Measurements from ENCODE around the gene METAP1D.
A peak's percentile ranks its signal among the peaks of the same experiment; 100 is the strongest.

Gene METAP1D

DNA sequence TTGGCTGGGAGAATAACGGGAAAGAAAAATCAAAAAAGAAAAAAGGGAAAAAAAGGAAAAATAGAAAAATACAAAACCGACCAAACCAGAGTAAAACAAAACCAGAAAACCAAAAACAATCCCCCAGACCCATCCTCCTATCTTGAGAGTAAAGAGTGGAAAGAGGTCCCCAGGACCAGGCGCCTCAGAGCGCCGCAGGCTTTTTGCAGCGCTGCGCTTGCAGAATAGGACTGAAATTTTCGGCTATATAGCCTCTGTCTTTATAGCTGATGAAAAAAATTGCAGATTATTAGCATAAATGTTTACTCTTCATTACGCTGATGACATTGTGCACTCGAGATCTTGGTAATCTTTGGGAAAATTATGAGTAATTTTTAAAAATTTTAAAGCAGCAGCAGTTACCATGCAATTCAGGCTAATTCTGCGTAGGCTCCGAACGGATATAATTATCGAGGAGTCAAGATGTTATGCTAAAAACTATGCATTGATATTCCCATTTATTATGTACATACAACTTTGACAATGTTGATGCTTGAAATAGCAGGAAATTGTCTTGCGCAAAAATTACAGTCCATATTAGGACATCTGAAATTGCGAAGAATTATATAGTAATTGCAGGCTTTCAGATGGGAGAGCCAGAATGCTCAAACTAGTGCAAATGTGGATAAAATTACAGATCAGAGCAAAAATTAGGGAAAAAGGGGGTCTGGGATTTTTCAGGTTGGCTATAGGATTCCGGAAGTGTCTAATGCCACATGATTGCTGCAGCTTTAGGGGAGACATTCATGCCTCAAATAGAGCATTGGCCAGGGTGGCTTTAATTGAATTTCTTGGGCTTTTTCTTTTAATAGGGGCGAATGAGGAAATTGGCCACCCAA is 93.9 kb downstream of the METAP1D start:
- no peak for DNase-seq

DNA sequence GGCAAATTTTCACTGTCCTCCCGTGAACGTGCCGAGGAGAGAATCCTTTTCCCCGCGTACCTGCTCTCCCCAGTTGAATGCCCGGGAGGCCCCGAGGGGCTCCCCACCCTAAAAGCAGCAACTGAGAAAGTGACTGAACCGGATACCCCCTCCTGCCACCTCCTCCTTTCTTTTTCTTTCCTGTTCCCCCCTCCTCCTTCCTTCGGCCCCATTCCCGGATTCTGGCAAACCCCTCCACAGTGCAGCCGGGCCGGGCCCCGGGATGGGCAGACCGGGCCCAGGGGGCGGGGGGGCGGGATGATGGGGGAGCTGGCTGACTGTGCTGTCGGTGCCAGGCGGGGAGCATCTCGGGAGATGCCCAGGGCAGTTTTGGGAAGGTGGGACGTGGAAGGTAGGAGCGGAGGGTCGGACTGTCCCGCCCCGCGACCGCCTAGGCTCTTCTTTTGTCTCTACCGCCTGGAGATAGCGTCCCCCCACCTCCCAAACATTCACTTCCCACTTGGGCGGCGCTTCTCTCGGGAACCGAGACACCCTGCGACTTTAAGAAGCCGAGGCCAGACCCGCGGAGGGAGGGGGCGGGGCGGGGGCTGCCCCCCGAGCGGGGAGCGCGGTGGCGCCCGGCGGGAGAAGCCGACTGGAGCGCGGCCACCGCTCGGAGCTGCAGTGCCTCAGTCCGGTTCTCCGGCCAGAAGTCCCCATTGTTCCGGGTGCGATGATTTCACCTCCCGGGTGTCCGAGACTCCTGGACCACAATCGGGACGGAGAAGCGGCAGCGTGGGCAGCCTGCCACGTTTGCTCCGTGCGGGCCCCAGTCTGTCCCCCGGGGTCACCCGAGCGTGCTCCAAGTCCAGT is 94.8 kb downstream of the METAP1D start:
- no peak for DNase-seq

DNA sequence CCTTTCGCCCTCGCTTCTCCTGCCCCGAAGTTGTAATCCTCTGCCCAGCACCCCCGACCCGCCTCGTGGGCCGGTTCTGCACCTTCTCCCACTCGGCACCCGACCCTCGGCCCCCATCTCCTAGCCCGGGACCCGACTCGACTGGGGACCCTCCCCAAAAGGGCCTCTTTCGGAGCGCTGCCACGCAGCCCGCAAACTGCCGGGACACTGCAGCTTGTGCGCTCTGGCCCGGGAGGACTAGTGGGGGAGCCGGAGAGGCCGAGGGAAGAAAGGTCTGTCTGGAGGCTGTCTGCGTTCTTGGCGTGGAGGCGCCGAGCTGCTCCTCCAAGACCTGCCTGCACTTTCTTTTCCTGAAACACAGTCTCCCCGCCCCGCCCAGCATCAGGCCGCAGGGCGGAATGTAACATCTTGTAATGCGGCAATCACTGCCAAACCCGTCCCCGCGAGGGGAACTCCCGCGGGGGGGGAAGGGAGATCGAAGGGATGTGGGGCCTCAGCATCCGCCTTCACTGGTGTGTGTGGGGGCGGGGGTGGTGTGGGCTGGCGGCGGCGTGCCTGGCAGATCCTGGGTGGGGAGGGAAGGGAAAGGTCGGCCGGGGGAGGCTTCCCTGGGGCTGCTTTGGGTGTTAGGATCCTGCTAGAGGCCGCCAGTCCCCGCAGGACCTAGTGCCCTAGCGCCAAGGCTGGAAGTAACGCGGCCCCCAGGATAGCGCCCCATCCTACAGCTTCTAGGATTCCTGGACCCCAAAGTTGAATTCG is 95.6 kb downstream of the METAP1D start:
- peak; percentile 53 for DNase-seq

DNA sequence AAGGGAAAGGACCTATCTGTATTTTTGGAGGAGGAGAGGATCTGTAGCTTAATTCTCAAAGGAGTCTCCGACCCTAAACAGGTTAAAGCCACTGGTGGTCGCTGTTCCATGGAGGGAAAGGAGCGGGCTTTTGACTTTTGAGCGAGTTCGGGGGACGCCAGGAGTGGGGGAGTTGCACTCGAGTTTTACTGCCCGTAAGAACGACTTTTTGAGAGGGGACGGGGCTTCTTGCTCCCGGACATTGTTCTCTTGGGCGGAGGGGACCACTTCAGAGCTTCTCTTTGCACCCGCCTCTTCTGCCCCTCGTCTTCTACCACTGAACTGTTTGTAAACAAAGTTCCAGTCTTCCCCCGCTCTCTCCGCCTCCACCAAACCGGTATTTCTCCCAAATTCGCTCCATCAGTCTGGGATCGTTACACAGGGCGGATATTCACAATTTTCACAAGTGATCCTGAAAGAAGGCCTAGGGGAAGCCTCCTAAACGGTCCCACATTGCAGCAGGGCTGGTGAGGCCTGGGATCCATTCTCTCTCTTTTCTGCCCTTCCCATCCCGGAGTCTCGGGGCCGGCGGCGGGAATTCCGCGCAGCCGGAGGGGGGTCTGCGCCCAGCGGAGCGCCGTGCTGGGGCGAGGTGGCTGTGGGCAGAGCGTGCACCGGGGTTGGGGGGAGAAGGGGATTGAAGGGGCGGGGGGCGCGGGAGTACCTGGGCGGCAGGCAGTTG is 96.3 kb downstream of the METAP1D start:
- DNase-seq, result no peak

DNA sequence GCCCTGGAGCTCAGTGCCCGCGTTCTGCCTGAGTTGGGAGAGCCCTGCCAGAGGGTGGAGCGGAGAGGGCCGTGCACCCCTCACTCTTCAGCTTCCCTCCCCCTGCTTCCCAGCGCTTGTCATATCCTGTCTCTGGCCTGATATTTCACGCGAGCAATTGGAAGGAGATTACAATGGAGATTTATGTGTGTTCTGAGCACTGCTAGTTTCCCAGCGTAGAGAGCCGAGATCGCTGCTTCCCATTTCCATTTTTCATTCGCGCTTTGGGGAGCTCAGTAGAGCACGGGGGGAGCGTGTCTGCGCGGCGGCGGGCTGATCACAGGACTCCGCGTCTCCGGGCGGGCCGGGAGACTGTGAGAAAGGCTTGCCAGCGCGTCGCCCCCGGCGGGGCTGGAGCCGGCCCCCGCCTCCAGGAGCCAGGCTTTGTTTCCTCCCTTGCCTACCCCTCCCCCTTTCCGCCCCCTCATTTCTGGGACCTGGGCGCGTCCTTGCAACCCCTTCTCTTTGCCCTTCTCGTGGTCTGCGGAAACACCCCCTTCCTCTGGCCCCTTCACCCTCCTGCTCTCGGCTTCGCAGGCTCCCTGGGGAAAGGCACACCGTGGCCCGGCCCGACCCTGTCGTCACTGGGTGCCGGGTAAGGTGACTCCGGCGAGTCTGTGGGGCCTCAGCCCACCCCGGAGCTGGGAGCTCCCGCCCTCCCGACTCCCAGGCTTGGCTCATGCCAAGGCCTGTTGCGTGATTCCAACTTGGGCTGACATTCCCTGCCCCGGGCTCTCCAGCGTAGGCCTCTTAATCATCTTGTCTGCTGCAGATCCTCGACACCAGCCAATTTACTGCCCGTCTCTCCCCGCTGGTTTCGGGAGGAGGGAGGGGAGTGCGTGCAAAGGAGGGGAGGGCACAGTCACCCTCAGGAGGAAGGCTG is 97.1 kb downstream of the METAP1D start:
- DNase-seq, result no peak

DNA sequence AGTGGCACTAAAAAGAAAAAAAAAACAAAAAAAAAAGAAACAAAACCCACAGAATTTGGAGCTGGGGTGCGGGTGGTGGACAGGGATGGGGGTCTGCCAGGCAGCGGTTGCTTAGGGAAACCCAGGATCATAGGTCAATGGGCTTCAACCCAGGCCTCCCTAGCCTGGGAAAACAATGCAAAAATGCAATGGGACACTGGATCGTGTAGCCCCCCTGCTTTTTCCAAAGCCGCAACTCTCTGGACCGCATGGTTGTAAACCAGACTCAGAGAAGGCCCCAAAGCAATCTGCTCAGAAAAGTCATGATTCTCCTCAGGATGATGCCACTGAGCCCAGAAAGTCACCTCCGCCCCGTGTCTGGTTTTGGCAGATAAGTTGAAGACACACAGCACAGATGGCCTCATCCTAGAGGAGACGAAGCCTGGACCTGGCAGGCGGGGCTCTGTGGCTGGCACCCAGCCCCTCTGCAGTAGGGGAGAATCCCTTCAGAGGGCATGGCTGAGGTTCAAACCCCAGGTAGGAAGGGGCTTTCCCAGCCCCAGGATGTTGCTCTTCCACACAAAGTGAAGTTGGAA is 97.9 kb downstream of the METAP1D start:
- DNase-seq, result no peak

DNA sequence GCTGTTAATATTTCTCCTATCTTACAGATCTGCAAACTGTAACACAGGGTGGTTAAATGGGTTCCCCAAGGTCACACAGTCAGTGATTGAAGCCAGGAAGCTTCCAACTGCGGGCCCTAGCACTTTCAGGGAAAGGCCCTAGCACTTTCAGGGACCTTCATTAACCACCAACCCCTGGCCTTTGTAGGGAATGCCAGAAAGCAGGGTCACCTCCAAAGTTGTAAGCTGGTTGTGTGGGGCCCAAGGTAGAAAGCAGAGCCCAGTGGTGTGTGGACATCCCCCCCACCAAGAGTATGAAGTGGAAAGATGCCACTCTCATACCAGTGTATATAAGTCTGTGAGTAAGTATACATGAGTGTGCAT is 98.5 kb downstream of the METAP1D start:
- no peak for DNase-seq

DNA sequence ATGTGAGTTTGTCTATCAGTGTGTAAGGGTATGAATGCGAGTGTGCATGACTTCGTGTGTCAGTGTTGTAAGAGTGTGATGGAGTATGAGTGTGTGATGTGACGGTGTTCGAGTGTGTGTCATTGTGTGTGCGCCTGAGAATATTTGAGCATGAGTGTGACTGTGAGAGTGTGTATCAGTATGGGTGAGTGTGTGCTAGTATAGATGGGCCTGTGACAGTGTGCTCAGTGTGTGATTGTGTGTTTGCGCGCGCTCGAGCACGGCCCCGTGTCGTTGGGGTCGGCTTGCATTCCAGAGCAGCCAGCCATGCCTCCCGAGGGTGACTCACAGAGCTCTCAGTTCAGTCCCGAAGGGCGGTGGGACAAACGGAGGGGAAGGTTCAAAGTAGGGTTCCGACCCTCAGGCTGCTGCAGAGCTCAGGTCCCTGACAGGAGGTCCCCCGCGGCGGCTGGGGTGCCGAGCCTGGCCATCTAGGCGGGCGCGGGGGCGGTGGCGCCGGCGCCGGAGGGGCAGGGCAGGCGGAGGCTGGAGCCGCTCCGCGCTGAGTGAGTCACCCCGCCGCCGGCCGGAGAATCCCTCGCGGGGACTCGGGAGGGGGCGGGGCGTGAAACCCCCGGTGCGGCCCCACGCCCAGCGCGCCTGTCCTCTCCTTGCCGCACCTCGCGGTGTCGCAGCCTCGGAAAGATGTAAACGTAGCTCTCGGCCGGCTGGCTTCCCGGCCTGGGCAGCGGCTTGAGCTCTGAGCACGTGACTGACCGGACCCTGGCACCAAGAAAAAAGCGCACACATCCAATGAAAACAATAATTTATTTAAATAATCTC is 99.1 kb downstream of the METAP1D start:
- DNase-seq, result no peak

DNA sequence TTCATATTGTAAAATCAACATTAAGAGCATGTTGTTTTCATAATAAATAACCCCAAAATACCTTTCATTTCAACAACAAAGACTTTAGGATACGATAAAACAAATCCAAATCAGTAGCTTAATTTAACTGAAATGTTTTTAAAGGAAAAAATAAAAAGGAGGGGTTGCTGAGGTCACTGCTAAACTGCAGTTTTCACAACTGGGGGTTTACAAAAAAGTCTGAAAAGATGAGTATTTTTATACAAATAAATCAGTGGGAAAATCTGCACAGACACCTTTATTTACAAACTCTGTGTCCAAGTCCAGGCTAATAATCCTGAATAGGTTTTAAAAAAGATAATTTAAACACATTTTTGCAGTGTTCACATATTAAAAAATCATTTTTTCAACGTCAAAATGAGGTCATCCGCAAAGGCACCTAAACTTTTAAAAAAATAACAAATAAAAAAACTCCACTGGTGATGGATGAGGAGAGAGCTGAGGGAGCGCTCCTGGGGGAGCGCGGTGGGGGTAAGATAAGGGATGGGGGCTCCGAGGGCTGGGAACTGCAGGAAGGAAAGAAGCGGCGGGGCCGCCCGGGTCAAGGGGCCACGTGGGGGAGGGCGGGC is 99.8 kb downstream of the METAP1D start:
- DNase-seq, result no peak

DNA sequence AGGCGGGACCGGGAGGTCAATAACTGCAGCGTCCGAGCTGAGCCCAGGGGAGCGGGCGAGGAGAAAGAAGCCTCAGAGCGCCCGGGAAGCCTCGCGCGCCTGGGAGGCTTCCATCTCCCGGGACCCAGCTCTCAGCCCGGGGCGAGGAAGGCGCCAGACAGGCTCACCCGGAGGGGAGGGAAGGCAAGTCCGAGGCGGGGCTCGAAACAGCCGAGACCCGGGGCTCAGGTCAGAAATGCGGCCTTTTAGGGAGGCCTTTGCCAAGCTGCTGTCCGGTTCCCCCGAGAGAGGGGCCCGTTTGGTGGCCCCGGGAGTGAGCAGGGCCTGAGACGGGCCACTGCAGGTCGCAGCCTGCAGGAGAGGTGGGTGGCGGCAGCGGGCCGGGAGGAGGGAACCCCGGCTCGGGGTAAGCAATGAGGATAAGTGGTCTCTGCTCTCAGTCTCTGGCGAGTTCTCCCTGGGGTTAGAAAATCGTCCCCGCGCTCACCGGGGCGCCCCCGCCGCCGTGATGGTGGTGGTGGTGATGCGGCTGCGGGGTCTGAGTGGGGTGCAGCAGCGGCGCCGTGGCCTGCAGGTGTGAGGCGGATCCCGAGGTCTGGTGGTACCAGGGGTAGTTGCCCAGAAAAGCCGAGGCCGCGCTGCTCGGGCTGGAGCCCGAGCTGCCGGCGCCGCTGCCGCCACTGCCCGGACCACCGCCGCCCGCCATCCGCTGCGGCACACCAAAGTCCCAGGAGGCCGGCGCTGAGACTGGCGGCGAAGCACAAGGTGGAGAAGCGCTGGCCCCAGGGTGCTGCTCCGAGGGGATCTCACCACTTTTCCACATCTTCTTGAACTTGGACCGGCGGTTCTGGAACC is 100.6 kb downstream of the METAP1D start:
- DNase-seq, result no peak

DNA sequence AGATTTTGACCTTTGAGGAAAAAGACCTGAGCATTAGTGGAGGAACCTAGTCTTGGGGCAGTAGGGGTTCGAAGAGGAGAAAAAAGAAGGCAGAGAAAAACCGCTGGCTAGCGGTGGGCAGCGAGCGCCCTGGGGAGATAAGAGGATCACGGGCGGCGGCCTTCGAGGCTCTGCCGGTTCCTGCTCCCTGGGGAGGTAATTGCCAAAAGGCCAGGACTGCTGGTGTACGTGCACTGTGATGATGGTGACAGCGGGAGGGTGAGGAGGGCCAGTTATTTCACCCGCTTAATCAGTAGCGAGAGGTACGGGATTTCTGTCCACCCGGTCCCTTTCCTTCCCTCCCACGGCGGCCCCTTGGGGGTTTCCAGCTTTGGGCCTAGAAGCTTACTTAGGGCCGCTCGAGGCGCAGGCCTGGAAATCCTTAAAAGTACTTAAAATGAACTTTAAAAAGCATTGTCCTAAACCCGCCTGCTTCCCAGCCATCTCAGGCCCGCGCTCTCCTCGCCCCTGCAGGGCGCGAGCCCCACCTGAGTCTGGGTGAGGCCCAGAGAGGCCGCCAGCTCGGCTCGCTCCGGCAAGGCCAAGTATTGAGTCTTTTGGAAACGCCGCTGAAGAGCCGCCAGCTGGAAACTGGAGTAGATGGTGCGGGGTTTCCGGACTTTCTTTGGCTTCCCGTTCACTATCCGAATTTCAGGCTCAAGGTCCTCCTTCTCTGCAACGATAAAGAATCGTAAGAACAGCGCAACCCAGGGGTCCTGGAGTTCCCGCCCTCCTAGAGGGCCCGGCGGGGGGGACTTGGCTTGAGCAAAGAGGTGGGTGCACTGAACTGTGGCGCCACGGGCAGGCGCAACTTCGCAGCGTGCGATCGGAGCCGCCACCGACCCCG is 101.4 kb downstream of the METAP1D start:
- DNase-seq, result no peak

DNA sequence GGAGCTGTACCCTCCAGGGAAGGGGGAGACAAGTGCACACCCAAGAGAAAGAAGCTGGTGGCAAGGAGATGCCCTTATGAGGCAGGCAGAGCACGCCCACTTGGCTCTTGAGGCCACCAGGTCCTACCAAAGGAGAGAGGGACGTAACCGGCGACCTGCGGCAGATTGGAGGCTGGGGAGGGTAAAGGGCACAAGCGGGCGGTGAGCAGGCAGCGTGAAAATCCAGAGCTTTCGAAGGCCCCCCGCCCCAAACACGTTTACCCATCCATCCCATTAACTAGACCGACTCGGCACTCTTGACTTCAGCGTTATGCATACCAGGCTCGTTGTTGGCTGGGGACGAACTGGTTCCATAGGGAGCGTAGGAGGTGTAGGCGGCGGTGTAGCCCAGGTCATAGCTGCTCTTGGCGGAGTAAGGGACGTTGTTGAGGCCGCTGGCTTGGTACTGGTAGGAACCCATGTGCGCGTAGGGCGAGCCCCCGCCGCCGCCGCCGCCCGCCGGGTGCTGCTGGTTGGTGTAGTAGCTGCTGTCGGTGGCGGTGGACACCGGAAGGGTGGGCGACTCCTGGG is 102.2 kb downstream of the METAP1D start:
- DNase-seq, result no peak

DNA sequence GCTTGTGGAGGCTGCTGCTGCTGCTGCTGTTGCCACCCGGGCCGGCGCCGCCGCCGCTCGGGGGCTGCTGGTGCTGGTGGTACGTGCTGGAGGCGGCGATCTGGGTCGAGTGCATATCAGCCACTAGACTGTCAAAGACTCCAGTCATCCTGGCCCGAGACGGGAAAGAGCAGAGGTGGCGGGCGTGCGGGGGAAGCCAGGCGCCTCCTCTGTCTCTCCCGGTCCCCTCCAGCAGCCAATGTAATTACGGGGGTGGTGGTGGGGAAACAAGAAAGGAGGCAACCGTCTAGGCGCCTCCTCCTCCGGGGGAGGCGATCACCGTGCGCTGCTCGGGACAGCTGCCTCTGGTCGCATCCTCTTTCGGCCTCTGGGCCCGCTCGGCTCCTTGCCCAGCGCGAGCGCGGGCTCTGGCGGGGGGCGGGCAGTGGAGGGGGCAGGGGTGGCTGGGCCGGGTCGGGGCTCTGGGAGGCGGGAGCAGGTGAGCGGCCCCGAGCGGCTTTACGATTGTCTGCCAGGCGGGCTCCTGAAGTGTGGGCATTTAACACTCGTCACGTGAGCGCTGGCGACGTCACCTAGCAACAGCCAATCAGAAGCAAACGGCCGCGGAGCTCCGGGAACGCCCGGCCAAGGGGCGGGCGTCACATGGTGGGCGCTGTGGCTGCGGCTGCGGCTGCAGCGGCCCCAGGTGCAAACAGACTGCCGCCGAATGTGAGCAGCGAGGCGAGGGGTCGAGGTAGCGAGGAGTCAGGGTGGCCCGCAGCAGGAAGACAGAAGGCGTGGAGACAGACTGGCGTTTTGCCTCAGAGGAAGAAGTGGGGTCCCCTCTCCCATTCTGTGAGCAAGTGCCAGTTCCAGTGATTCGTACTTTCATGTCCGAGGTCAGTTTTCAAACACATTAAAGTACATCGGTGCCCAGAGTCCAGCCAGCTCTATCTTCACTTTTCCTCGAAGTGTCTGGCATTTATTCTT is 102.9 kb downstream of the METAP1D start, which contains the start of gene DLX2:
Gene DLX2, minus strand, starts transcription at position 510 of the 969 bp plus-strand sequence. Its CDS starts 362 bp downstream, at position 148.
- peak; percentile 61 for DNase-seq

DNA sequence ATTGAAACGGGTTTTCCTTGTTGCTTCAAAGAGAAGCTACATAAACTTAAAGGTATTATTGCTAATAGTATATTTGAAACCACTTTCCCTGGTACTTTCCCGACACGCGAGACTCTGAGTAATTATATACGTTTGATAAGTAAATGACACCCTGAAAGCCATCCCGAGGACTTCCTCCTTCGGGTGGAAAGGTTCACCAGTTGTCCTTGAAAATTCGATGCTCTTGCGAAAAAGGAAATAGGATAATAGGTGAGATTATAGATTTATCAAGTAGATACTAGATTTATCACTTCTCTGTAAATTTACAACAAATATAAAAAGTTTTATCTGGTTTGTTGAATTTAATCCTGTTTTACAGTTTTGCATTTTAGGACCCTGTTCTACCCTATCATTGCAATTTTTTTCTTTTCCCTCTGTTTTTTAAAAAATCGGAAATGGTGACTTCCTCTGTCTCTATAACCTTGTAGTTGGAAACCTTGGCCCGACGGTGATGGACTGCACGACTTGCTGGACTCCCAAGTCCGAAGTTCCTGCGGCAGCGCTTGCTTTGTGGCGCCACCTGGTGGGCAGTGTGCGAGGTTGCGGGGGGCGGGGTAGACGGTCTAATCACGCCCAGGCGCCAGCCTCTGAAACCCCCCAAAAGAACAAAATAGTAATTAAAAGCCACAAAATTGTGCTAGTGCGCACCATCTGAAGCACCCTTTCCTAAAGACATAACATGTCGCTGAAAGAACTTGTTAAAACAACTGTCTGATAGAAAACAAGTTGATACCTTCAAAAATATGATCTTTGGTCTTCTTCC is 103.9 kb downstream of the METAP1D start:
- DNase-seq, result peak; percentile 69

Data from stimulated activated CD4-positive, alpha-beta T cell treated with anti-CD3 and anti-CD28 coated beads, Interleukin-12 subunit alpha, Interleukin-12 subunit beta, amount 100 ng/mL, for 4 hours (primary cell).